GM21717 (cell line): ENCODE results near the gene IKZF2.
"Not testable (repeated sequence)": the region's sequence is repeated elsewhere in the genome, so short reads cannot be mapped to it uniquely, and the experiment has no call there.

ENCODE experiments used
- ATAC-seq: cut with Tn5 transposase; IDR thresholded peaks from one replicate; pipeline ENCODE4 v1.9.1; 2021; ENCODE audit warnings: mild to moderate bottlenecking, moderate library complexity; ENCODE audit not compliant: unreplicated experiment

The IKZF2 gene

DNA sequence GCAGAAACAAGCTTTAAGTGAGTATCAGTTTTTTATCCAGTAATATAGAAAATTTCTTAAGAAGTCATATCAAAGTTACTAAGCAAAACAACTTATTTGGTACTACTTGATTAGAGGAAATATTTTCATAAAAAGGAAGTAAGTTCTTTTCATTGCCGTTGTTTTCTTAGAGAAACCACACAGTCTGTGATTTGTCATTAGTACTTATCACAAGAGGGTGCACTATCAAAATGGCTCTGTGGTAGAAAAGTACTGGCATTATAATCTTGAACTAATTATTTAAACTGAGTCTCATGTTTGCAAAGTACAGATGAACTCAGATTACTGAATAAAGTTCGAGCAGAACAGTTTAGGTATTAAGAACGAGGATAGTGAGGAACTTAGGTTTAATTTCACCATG is 93.4 kb downstream of the IKZF2 start:
- ATAC-seq: no peak

DNA sequence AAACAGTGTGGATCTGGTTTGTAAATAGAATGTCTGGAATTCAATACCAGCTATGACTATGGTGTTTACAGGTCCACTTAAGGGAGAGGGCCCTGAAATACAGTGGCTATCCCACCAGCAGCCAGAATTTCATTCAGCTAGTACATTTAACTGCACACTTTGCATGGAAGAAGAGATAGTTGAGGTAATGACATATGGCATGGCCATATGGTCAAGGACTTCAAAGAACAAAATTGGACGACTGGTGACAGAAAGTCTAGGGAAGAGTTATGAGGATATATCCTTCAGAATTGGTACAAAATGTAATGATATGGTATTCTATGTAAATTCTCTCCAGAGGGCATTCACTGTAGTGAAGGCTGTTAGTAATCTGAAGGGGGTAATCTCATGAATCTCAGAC is 105.0 kb downstream of the IKZF2 start:
- no peak for ATAC-seq

DNA sequence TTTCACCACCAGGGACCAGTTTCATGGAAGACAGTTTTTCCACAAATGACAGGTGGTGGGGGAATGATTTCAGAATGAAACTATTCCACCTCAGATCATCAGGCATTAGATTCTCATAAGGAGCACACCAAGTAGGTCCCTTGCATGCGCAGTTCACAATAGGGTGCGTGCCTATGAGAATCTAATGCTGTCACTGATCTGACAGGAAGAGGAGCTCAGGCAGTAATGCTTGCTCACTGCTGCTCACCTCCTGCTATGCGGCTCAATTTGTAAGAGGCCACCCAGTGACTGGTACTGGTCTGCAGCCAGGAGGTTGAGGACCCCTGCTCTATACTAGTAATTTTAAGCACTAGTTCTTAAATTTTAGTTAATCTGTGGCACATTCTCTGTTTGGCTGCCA is 107.8 kb downstream of the IKZF2 start:
- no peak for ATAC-seq

- no peak for ATAC-seq
Measured at GRCh38 chr2:213042262-213042661, 109.2 kb downstream of the IKZF2 start.

GRCh38 chr2:213036836-213037235 is 114.6 kb downstream of the IKZF2 start:
- no peak for ATAC-seq

- ATAC-seq: no peak
Measured at GRCh38 chr2:213034585-213034984, 116.8 kb downstream of the IKZF2 start.

GRCh38 chr2:213032607-213033006 is 118.8 kb downstream of the IKZF2 start:
- no peak for ATAC-seq

- peak; percentile 82 for ATAC-seq
Measured at GRCh38 chr2:213022987-213023386, 128.4 kb downstream of the IKZF2 start.

GRCh38 chr2:213021971-213022899 is 129.2 kb downstream of the IKZF2 start:
- peak; percentile 92 for ATAC-seq

GRCh38 chr2:213020913-213021312 is 130.5 kb downstream of the IKZF2 start:
- ATAC-seq: not testable (repeated sequence)

DNA sequence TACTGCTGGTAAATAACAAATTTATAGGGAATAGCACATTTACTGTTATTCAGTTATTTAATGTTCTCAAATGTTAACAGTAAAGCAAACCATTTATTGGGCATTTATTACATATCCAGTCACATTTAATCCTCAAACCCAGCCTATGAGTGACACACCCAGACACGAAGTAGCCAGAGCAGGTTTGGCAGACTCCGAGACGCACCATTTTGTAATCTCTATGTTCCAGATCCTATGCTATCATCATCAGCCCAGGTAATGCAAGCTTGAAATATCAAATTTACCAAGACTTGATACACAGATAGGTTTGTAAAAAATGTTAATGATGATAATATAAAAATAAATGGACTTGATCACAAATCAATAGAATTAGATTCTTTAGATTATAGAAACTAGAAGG is 131.1 kb downstream of the IKZF2 start:
- ATAC-seq: no peak

DNA sequence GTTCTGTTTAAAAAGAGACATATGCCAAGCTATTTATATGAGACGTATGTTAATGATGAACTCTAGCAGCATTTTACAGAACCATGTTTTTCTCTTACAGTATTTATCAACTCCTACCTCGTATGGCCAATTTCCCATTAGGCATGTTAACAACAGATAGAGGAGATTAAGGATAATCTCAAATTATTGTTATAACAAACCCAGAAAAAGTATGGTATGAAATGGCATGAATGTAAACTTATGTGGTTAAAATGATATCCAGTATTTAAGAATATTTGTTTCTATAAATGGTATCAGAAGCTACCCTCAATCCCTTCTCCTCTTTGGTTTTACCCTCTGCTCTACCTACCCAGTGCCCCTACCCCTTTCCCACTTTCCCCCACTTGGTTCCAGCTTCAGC is 132.0 kb downstream of the IKZF2 start:
- ATAC-seq: no peak

DNA sequence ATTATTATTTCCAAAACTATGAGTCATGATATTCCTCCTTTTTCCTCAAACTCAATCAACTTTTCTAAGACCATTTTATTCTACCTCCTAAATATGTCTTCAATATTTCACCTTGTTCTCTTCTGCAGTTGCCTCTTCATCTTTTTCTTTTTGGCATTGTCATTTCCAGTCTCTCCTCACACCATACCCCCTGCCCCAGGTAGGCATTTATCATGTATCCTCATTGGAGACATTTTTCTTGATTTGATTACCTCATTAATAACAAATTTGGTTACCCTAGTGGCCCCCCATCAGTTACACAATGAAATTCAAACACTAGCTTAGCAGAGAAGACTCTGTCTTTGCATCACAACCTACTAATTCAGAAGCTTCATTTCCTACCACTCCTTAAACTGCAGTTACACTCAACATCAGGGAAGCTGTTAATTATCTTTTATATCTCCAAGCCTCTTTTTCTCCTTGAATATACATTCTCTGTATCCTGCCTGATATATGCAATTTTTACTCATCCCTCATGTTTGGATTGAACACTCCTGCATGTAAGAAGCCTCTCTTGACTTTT is 133.0 kb downstream of the IKZF2 start:
- no peak for ATAC-seq

- no peak for ATAC-seq
Measured at GRCh38 chr2:213017404-213017803, 134.0 kb downstream of the IKZF2 start.

GRCh38 chr2:213016984-213017351 is 134.4 kb downstream of the IKZF2 start:
- no peak for ATAC-seq

DNA sequence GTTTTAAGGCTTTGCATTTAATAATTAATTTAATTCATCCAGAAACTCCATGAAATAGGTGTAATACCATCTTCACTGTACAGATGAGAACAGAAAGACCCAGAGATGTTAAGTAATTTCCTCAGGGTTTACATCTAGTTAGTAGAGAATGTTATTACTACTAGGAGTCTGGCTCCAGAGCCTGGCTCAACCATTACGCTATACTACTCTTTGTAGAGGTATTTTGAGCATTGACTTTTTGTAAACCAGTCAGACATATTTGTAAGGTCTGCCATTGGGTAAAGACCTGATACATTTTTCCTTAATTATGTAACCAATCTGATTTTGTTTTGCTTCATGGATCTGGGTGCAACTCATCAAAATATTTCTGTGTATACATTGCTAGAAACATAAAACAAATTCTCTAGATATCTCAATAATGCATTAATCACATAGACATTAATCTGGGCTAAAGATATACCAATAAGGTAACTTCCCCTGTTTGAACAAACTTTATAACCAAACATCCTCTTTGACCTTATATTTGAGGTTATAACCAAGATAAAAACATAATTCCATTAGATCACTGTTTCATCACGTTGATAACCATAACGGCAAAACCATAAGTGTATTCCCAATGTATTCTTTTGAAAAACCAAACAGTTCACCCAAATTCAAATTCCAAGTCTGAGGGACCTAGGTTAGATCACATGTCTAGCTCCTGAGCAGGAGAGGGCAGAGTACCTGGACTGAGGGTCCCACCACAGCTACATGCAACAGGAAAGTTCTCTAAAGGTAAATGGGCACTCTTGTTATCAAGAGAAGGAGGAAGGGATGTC is 135.0 kb downstream of the IKZF2 start:
- ATAC-seq: peak; percentile 36

DNA sequence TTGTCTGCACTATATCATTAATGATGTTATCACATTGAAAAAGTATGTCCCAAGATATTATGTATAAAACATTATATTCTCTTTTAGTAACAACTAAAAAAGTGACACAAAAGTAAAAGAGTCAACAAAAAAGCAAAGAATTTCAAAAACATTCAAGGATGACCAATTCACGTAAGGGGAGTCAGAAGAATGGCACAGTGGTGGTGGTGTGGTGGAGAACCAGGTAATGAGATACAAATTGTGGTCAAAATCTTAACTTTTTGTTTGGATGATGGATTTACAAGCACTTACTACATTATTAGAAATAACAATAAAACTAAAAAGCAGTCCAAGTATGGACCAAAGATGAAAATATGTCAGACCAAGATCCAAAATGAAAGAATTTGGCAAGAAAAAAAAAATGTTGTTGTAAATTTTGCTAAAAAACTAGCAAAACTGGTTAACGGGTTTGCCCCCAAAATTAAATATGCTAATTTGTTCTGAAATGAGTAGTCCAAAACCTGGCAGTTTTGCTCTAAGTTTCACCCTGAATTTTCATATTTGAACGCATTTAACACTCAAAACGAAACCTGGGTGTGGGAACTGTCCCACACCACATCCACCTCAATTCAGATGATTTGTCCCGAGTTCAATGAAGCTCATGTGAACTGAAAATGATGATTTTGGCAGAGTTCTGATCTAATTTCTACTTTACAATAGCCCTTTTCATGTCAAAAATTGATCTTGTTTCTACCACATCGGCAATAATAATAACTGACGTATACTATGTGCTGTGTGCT is 135.8 kb downstream of the IKZF2 start:
- peak; percentile 92 for ATAC-seq

GRCh38 chr2:213013979-213014378 is 137.4 kb downstream of the IKZF2 start:
- no peak for ATAC-seq

DNA sequence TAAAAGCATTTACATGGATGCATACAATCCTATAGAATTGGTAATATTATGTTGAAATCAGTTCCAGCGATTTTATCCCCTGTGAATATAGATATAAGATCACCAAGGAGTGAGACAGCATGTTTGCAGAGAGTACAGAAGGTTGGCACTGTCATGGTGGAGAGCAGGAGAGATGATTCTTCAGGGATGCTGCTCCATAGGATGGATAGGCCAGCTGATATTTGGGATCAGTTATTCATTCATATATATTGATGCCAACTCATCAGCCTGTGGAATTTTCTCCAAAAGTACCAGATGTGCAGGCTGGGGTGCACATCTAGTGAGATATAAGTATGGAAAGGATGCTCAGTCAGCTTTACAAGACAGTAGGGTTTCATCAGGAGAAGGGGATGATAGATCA is 139.9 kb downstream of the IKZF2 start:
- ATAC-seq: no peak

DNA sequence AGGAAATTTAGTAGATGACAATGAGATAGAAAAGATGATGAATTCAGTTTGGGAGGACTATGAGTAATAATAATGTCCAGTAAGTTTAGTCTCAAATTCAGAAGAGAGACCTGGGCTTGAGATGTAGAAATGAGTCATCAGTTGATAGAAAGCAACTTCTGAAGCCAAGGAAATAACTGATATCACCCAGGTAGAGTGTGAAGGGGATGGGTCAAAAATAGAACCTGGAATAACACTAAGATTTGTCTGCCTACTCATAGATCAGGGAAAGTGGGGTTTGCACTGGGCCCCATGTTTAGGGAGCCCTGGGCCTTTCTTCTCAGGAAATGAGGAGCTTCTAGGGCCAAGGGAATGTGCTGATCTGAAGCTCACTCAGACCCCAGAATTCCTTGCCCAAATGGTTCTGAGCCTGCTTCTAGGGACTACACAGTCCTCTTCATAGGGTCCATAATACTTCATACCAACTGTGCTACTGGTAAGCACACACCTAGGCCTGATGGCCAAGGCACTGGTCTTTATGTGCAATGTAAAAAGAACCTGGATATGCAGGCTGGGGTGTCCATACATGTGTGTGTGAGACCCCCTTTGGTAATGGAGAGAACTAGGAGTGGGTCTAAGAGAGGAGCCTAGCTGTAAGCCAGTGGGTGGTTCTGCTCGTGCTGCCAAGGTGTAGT is 141.2 kb downstream of the IKZF2 start:
- ATAC-seq: no peak
